NCI-H2171 treated with DMSO at 0.1 percent for 48 hours (cell line): ENCODE data around the gene USP10.

Experiments
- DNase-seq: peaks from one replicate; lab custom pipeline; 2025; lab: John Stamatoyannopoulos, UW

The USP10 gene

GRCh38 chr16:84751241-84751640 lies 51.4 kb downstream of the USP10 start:
- no peak for DNase-seq

- DNase-seq: no peak
These were observed 52.1 kb downstream of the USP10 start for GRCh38 chr16:84751947-84752346.

- no peak for DNase-seq
These were observed 52.8 kb downstream of the USP10 start for GRCh38 chr16:84752600-84752999.

GRCh38 chr16:84753412-84754326 lies 53.9 kb downstream of the USP10 start:
- DNase-seq: peak; percentile 54

- DNase-seq: peak; percentile 97
These were observed 54.6 kb downstream of the USP10 start for GRCh38 chr16:84754353-84754856.

GRCh38 chr16:84754956-84755672 lies 55.3 kb downstream of the USP10 start:
- no peak for DNase-seq

- DNase-seq: no peak
These were observed 57.0 kb downstream of the USP10 start for GRCh38 chr16:84756830-84757229.

GRCh38 chr16:84758627-84759026 lies 58.8 kb downstream of the USP10 start:
- DNase-seq: no peak

- no peak for DNase-seq
These were observed 59.3 kb downstream of the USP10 start for GRCh38 chr16:84759061-84759460.

GRCh38 chr16:84759906-84760305 lies 60.1 kb downstream of the USP10 start:
- no peak for DNase-seq

GRCh38 chr16:84761448-84762368 lies 61.9 kb downstream of the USP10 start:
- DNase-seq: no peak

- DNase-seq: no peak
These were observed 63.4 kb downstream of the USP10 start for GRCh38 chr16:84763164-84763563.

- DNase-seq: no peak
These were observed 63.8 kb downstream of the USP10 start for GRCh38 chr16:84763629-84764028.

- no peak for DNase-seq
These were observed 65.2 kb downstream of the USP10 start for GRCh38 chr16:84764970-84765369.

GRCh38 chr16:84765616-84766580 lies 66.1 kb downstream of the USP10 start:
- DNase-seq: no peak

GRCh38 chr16:84766978-84767773 lies 67.4 kb downstream of the USP10 start:
- peak; percentile 16 for DNase-seq

GRCh38 chr16:84768061-84768807 lies 68.4 kb downstream of the USP10 start:
- DNase-seq: no peak

GRCh38 chr16:84768808-84769197 lies 69.0 kb downstream of the USP10 start:
- no peak for DNase-seq

- DNase-seq: no peak
These were observed 69.6 kb downstream of the USP10 start for GRCh38 chr16:84769416-84769815.
